ENCODE results near the gene ITGA11.

Gene ITGA11

GRCh38 chr15:68419301-68420175, 12.4 kb downstream of the ITGA11 start:
- DNase-seq (ENCODE audit: low spot score), result no peak
- no peak for TF ChIP-seq CTCF (IDR thresholded peaks at IDR 0.05; ENCODE audit: extremely low read depth, missing control alignments)

- DNase-seq (ENCODE audit: low spot score), result no peak
- TF ChIP-seq CTCF (IDR thresholded peaks at IDR 0.05; ENCODE audit: extremely low read depth, missing control alignments), result no peak
These were observed 13.3 kb downstream of the ITGA11 start for GRCh38 chr15:68418611-68419161.

GRCh38 chr15:68417897-68418296, 14.1 kb downstream of the ITGA11 start:
- DNase-seq (ENCODE audit: low spot score), result no peak
- no peak for TF ChIP-seq CTCF (IDR thresholded peaks at IDR 0.05; ENCODE audit: extremely low read depth, missing control alignments)

- TF ChIP-seq CTCF (IDR thresholded peaks at IDR 0.05; ENCODE audit: extremely low read depth, missing control alignments), result no peak
- DNase-seq (ENCODE audit: low spot score), result no peak
These were observed 14.9 kb downstream of the ITGA11 start for GRCh38 chr15:68417051-68417450.

- no peak for TF ChIP-seq CTCF (IDR thresholded peaks at IDR 0.05; ENCODE audit: extremely low read depth, missing control alignments)
- DNase-seq (ENCODE audit: low spot score), result no peak
These were observed 15.8 kb downstream of the ITGA11 start for GRCh38 chr15:68416158-68416535.

GRCh38 chr15:68415501-68416157, 16.3 kb downstream of the ITGA11 start:
- no peak for DNase-seq (ENCODE audit: low spot score)
- TF ChIP-seq CTCF (IDR thresholded peaks at IDR 0.05; ENCODE audit: extremely low read depth, missing control alignments), result no peak

- DNase-seq (ENCODE audit: low spot score), result no peak
- TF ChIP-seq CTCF (IDR thresholded peaks at IDR 0.05; ENCODE audit: extremely low read depth, missing control alignments), result no peak
These were observed 16.9 kb downstream of the ITGA11 start for GRCh38 chr15:68415061-68415460.

Measured in GM20000 (cell line).